ENCODE results near the gene ADORA2B. TPM values are rescaled to one million over a fixed set of nuclear protein-coding genes. Genes with fewer than 3 reads are reported as not detected.

The ADORA2B gene
- total RNA-seq, 1 experiment from 2014 or later, result 1.5 TPM

DNA sequence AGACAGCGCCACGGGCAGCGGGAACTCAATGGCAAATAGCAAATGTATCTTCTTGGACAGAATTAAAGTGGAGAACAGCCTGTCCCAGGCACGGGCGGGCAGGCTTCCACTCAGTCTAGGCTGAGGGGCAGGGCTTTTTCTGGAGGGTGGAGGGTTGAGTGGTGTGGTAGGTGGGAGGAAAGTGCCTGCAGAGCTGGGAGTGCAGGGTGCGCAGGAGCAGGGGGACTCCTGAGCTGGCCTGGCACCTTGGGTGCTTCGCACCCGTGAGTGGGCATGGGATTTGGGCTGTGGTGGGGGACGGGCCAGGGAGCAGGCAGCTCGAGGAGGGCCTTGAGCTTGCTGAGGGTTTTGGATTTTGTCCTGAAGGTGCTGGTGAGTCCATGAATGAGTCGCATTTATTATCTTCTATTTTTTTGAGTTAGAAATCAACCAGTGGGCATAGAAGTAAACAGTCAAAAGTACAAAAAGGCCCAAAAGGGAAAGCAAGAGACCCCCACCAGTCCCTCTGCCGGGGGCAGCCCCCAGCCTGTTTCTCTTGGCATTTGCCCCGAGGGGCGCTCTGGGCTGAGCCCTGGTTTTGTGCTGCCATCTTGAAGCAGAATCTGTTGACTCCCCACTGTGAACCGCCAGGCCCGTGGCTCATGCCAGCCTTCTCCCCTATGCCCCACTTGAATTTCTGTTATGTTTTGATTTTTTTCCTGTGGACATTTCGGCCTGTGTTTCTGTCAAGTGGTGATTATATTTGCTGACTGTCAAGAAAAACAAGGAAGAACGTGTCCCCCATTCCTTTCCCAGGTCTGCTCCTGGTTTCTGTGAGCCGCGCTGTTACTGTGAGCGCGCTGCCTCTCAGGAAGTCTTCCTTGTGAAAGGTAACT lies 8.2 kb downstream of the ADORA2B start:
- Histone ChIP-seq H3K4me1 (peaks cover 24% of the 10 kb centered on the region), H3K27me3 (replicated peaks; ENCODE audit: control insufficient read depth, insufficient read depth, low read length) (no peaks in the 10 kb centered on the region), H3K36me3 (ENCODE audit: control insufficient read depth, insufficient read depth, low read length) (no peaks in the 10 kb centered on the region), H3K9me3 (no peaks in the 10 kb centered on the region), H3K4me3 (ENCODE audit: low read depth, low read length) (no peak overlapping the region)
- BruUV-seq (replicated peaks), result no TSS peak
- Mint-ChIP-seq H3K4me3 (ENCODE audit: unreplicated experiment) (no peak overlapping the region), H3K4me1 (ENCODE audit: low read depth, unreplicated experiment) (peaks cover under 1% of the 10 kb centered on the region), H3K27me3 (ENCODE audit: insufficient read depth, unreplicated experiment) (no peaks in the 10 kb centered on the region), H3K27ac (ENCODE audit: unreplicated experiment) (no peak overlapping the region), H3K9me3 (ENCODE audit: unreplicated experiment) (no peaks in the 10 kb centered on the region), H3K36me3 (ENCODE audit: insufficient read depth, unreplicated experiment) (no peaks in the 10 kb centered on the region)
- ChIA-PET POLR2A (no interaction called here), CTCF (no interaction called here)
- intact Hi-C loops (cut with micrococcal nuclease; ENCODE audit: unreplicated experiment), result no loop called here
- no peak for DNase-seq
- TF ChIP-seq, protein P1, sequence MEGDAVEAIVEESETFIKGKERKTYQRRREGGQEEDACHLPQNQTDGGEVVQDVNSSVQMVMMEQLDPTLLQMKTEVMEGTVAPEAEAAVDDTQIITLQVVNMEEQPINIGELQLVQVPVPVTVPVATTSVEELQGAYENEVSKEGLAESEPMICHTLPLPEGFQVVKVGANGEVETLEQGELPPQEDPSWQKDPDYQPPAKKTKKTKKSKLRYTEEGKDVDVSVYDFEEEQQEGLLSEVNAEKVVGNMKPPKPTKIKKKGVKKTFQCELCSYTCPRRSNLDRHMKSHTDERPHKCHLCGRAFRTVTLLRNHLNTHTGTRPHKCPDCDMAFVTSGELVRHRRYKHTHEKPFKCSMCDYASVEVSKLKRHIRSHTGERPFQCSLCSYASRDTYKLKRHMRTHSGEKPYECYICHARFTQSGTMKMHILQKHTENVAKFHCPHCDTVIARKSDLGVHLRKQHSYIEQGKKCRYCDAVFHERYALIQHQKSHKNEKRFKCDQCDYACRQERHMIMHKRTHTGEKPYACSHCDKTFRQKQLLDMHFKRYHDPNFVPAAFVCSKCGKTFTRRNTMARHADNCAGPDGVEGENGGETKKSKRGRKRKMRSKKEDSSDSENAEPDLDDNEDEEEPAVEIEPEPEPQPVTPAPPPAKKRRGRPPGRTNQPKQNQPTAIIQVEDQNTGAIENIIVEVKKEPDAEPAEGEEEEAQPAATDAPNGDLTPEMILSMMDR (IDR thresholded peaks at IDR 0.05; ENCODE audit: insufficient read depth in 1 of 2, low read depth in 1 of 2, low read length in 1 of 2, severe bottlenecking in 1 of 2, unreplicated experiment in 1 of 2), result no peak

DNA sequence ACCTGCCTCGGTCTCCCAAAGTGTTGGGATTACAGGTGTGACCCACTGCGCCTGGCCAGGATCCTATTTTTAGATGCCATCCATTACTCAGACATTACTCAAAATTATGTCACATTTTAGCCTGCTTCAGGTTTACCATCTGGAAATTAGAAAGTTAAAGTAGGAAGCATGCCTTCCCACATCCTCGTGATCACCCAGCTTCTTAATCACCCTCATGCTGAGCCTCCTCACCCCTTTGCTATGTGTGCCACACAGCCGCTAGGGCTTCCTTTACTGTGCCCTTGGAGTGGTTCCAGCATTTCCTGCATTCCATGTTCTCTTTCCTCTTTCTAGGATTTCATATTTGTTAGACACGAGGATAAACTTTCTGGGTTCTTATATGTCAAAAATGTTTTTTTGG lies 9.3 kb downstream of the ADORA2B start:
- Histone ChIP-seq H3K27me3 (replicated peaks; ENCODE audit: control insufficient read depth, insufficient read depth, low read length) (no peaks in the 10 kb centered on the region), H3K36me3 (ENCODE audit: control insufficient read depth, insufficient read depth, low read length) (no peaks in the 10 kb centered on the region), H3K9me3 (no peaks in the 10 kb centered on the region), H3K4me1 (peaks cover 24% of the 10 kb centered on the region), H3K4me3 (ENCODE audit: low read depth, low read length) (no peak overlapping the region)
- TF ChIP-seq, protein P1 (IDR thresholded peaks at IDR 0.05; ENCODE audit: insufficient read depth in 1 of 2, low read depth in 1 of 2, low read length in 1 of 2, severe bottlenecking in 1 of 2, unreplicated experiment in 1 of 2), result no peak
- no peaks in the 10 kb centered on the region for H3K27me3 Mint-ChIP-seq (ENCODE audit: insufficient read depth, unreplicated experiment)
- DNase-seq, result no peak
- POLR2A ChIA-PET, result no interaction called here
- H3K36me3 Mint-ChIP-seq (ENCODE audit: insufficient read depth, unreplicated experiment), result no peaks in the 10 kb centered on the region
- intact Hi-C loops (cut with micrococcal nuclease; ENCODE audit: unreplicated experiment), result no loop called here
- CTCF ChIA-PET, result no interaction called here
- peaks cover 9% of the 10 kb centered on the region for H3K4me1 Mint-ChIP-seq (ENCODE audit: low read depth, unreplicated experiment)
- BruUV-seq (replicated peaks), result no TSS peak
- H3K9me3 Mint-ChIP-seq (ENCODE audit: unreplicated experiment), result no peaks in the 10 kb centered on the region
- H3K27ac Mint-ChIP-seq (ENCODE audit: unreplicated experiment), result no peak overlapping the region
- H3K4me3 Mint-ChIP-seq (ENCODE audit: unreplicated experiment), result no peak overlapping the region

DNA sequence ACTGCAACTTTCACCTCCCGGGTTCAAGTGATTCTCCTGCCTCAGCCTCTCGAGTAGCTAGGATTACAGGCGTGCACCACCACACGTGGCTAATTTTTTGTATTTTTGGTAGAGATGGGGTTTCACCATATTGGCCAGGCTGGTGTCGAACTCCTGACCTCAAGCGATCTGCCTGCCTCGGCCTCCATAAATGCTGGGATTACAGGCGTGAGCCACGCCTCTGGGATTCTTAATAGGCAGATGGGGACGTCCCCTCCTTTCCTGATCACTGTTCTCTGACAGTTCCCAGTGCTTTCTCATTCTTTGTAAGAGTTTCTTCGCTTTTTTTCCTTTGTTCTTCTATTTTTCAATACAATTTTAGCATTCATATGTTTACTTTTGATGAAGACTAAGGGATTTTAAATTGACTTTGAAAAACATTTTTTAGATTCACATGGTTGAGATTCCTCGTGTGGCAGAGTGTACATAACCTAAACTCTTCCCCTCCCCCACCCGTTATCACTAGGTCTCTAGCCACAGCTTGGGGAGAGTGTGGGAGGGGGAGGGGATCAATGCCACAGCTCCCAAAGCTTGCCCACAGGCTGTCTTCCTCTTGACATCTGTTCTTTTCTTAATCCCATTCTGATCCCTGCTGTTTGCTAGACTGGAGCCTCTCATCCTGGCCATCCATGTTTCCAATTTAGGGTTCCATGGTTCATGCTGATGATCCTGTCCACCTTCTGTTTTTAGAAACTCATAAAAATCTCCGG lies 11.0 kb downstream of the ADORA2B start:
- H3K4me1 ChIP-seq, result peaks cover 24% of the 10 kb centered on the region
- no peak overlapping the region for H3K27ac Mint-ChIP-seq (ENCODE audit: unreplicated experiment)
- POLR2A ChIA-PET, result no interaction called here

More for the DNA sequence above, 11.0 kb downstream of the ADORA2B start:
- TF ChIP-seq, protein P1 (IDR thresholded peaks at IDR 0.05; ENCODE audit: insufficient read depth in 1 of 2, low read depth in 1 of 2, low read length in 1 of 2, severe bottlenecking in 1 of 2, unreplicated experiment in 1 of 2), result no peak
- no peaks in the 10 kb centered on the region for H3K9me3 Mint-ChIP-seq (ENCODE audit: unreplicated experiment)
- H3K36me3 Mint-ChIP-seq (ENCODE audit: insufficient read depth, unreplicated experiment), result no peaks in the 10 kb centered on the region
- H3K4me3 ChIP-seq (ENCODE audit: low read depth, low read length), result no peak overlapping the region
- no peaks in the 10 kb centered on the region for H3K27me3 ChIP-seq (replicated peaks; ENCODE audit: control insufficient read depth, insufficient read depth, low read length)
- CTCF ChIA-PET, result no interaction called here
- H3K9me3 ChIP-seq, result no peaks in the 10 kb centered on the region
- DNase-seq, result no peak
- BruUV-seq (replicated peaks), result no TSS peak
- intact Hi-C loops (cut with micrococcal nuclease; ENCODE audit: unreplicated experiment), result no loop called here
- H3K4me3 Mint-ChIP-seq (ENCODE audit: unreplicated experiment), result no peak overlapping the region
- peaks cover 9% of the 10 kb centered on the region for H3K4me1 Mint-ChIP-seq (ENCODE audit: low read depth, unreplicated experiment)
- no peaks in the 10 kb centered on the region for H3K36me3 ChIP-seq (ENCODE audit: control insufficient read depth, insufficient read depth, low read length)
- no peaks in the 10 kb centered on the region for H3K27me3 Mint-ChIP-seq (ENCODE audit: insufficient read depth, unreplicated experiment)
